Esophagus squamous epithelium (tissue), 5 donors: Measurements from ENCODE around the gene ADISSP. TPM values are rescaled to one million over a fixed set of nuclear protein-coding genes. Genes with fewer than 3 reads are reported as not detected.

Source experiments
- DNase-seq: peaks from one replicate; lab custom pipeline; 2025; lab: John Stamatoyannopoulos, UW
- H3K27ac ChIP-seq, 4 donors: fragments of 200-600 bp; sonication (generic); one replicate each; pipeline ENCODE4 v1.5.1; 2016 to 2019; ENCODE audit warnings: mild to moderate bottlenecking in 1 of 4
- H3K27me3 ChIP-seq, 4 donors: fragments of 200-600 bp; sonication (generic); 1 replicate in 3 of 4; 2 replicates in 1 of 4; pipeline versions ENCODE4 v1.5.1 to v1.6.0; 2017 to 2021; ENCODE audit warnings: antibody characterized with exemption in 1 of 4
- H3K36me3 ChIP-seq, 3 donors: fragments of 200-600 bp; sonication (generic); one replicate each; pipeline ENCODE4 v1.5.1; 2016 to 2019
- H3K4me1 ChIP-seq, 3 donors: fragments of 200-600 bp; sonication (generic); one replicate each; pipeline ENCODE4 v1.5.1; 2017 to 2019
- H3K4me3 ChIP-seq, 4 donors: fragments of 200-600 bp; sonication (generic); 1 replicate in 3 of 4; 2 replicates in 1 of 4; pipeline ENCODE4 v1.5.1; 2016 to 2019; ENCODE audit warnings: mild to moderate bottlenecking in 2 of 4, moderate library complexity in 1 of 4
- H3K9me3 ChIP-seq, 3 donors: fragments of 200-600 bp; sonication (generic); one replicate each; pipeline ENCODE4 v1.5.1; 2016 to 2019
- CTCF ChIP-seq, 6 experiments: fragments of 450-650 bp in 4 of 6; fragments of 200-600 bp in 2 of 6; sonication (generic) in 2 of 6; IDR thresholded peaks; one replicate each; pipeline ENCODE4 v1.5.1; 2016 to 2019; ENCODE audit warnings: antibody characterized with exemption in 6 of 6, mild to moderate bottlenecking in 4 of 6, moderate library complexity in 4 of 6
- POLR2A ChIP-seq, 4 donors: fragments of 450-650 bp; IDR thresholded peaks; one replicate each; pipeline ENCODE4 v1.6.1; 2017; ENCODE audit warnings: antibody characterized with exemption in 4 of 4, mild to moderate bottlenecking in 4 of 4, moderate library complexity in 3 of 4
- WGBS, 2 donors: methylation state at CpG; one replicate each; pipeline ENCODE4 v1.1.5; 2018; 5-methylcytosine and 5-hydroxymethylcytosine counted together
- intact Hi-C: fragments of 100-400 bp; cut with DNase I; formaldehyde crosslinking; loops from one replicate; pipeline ENCODE4 v1.15.0; 2022
- total RNA-seq, 4 donors: library from RNA; depleted of rRNA; stranded (reverse); fragments of >200 nt; gene quantifications; one replicate each; pipeline ENCODE4 v1.1.0, GENCODE V29; 2016
- donor health status: DM: yes; HTN: yes; CAD: no.

The ADISSP gene
- total RNA-seq, 4 donors from 2014 or later = 13.5 to 24.7 (median 19.8) TPM

- no peak for TF ChIP-seq CTCF (IDR thresholded peaks at IDR 0.05)
- TF ChIP-seq POLR2A (IDR thresholded peaks at IDR 0.05) = no peak
- Histone ChIP-seq H3K9me3 (no peaks in the 10 kb centered on the region), H3K4me1 (peaks cover 35 to 61% (median 39%) of the 10 kb centered on the region in 3 donors), H3K27me3 (no peaks in the 10 kb centered on the region), H3K27ac (peak overlapping the region in 2 of 4 donors; percentile 51 to 91), H3K36me3 (peaks cover 0 to 11% (median 0%) of the 10 kb centered on the region in 3 donors), H3K4me3 (peak overlapping the region in 3 of 4 donors; percentile 32 to 87 (median 70))
- 68 to 79% methylated on average over 5 of the region's 5 CpGs for WGBS, 2 donors
- DNase-seq = no peak
- intact Hi-C loops = no loop called here
Measured at GRCh38 chr20:3787324-3788014, 19.9 kb upstream of the ADISSP start.

GRCh38 chr20:3786665-3787323, 19.2 kb upstream of the ADISSP start, which contains the start of gene CENPB:
Gene CENPB (minus strand): TSS chr20:3786740. CDS start chr20:3786483, 257 bp downstream.
- peaks cover 37 to 68% (median 43%) of the 10 kb centered on the region in 3 donors for H3K4me1 ChIP-seq
- intact Hi-C loops = no loop called here

GRCh38 chr20:3786126-3786484, 18.6 kb upstream of the ADISSP start:
- H3K27me3 ChIP-seq = no peaks in the 10 kb centered on the region
- H3K27ac ChIP-seq = peak overlapping the region; percentile 83 to 91 (median 88)
- no peak for DNase-seq
- H3K4me3 ChIP-seq = peak overlapping the region; percentile 68 to 87 (median 70)
- H3K4me1 ChIP-seq = peaks cover 42 to 75% (median 44%) of the 10 kb centered on the region in 3 donors
- peaks cover 0 to 11% (median 0%) of the 10 kb centered on the region in 3 donors for H3K36me3 ChIP-seq
- H3K9me3 ChIP-seq = no peaks in the 10 kb centered on the region
- intact Hi-C loops = no loop called here
- no CpG with 5 or more reads among the region's 35 CpGs for WGBS, 2 donors
- TF ChIP-seq POLR2A (IDR thresholded peaks at IDR 0.05) (no peak), CTCF (IDR thresholded peaks at IDR 0.05) (no peak)

More at GRCh38 chr20:3786665-3787323, 19.2 kb upstream of the ADISSP start, which contains the start of gene CENPB:
- Histone ChIP-seq H3K27ac (peak within 1 kb of the TSS; percentile 83 to 91 (median 88)), H3K36me3 (peaks cover 0 to 11% (median 0%) of the 10 kb centered on the region in 3 donors), H3K9me3 (no peaks in the 10 kb centered on the region), H3K27me3 (no peaks in the 10 kb centered on the region), H3K4me3 (peak within 1 kb of the TSS; percentile 68 to 87 (median 70))
- 5 to 8% methylated on average over 10 to 18 of the region's 70 CpGs for WGBS, 2 donors
- TF ChIP-seq CTCF (IDR thresholded peaks at IDR 0.05) = peak; percentile 51 to 94 (median 77)
- TF ChIP-seq POLR2A (IDR thresholded peaks at IDR 0.05) = no peak
- peak; percentile 45 for DNase-seq

GRCh38 chr20:3785240-3786125, 17.9 kb upstream of the ADISSP start:
- Histone ChIP-seq H3K9me3 (no peaks in the 10 kb centered on the region), H3K4me1 (peaks cover 45 to 81% (median 50%) of the 10 kb centered on the region in 3 donors), H3K27ac (peak overlapping the region; percentile 83 to 91 (median 88)), H3K36me3 (peaks cover 0 to 11% (median 0%) of the 10 kb centered on the region in 3 donors), H3K4me3 (peak overlapping the region; percentile 68 to 87 (median 70)), H3K27me3 (no peaks in the 10 kb centered on the region)
- TF ChIP-seq POLR2A (IDR thresholded peaks at IDR 0.05) (no peak), CTCF (IDR thresholded peaks at IDR 0.05) (no peak)
- no peak for DNase-seq
- 8% methylated on average over 15 of the region's 79 CpGs; no CpG with 5 or more reads in 1 of the 2 donors for WGBS, 2 donors
- intact Hi-C loops = no loop called here
